Keratinocyte (primary cell): Measurements from ENCODE around the gene ACTN4. TPM values are rescaled to one million over a fixed set of nuclear protein-coding genes. Genes with fewer than 3 reads are reported as not detected.
A peak's percentile ranks its signal among the peaks of the same experiment; 100 is the strongest.

Experiments used
- DNase-seq: peaks from one replicate; pipeline ENCODE4 v3.0.0-alpha.2; 2011; ENCODE audit warnings: low read depth, missing footprints, low spot score
- FAIRE-seq: peaks from 2 replicates; lab custom pipeline; 2011; peaks lifted over from hg19 to GRCh38; lab: Jason Lieb, UNC
- H2AFZ ChIP-seq: 2 replicates; pipeline ENCODE4 v1.6.0; 2012; ENCODE audit warnings: low read length, control low read depth, inconsistent platforms; ENCODE audit not compliant: control insufficient read depth
- H3K27ac ChIP-seq: 2 replicates; pipeline ENCODE4 v1.5.1; 2011; ENCODE audit warnings: low read length; ENCODE audit not compliant: control insufficient read depth, insufficient read depth
- H3K27me3 ChIP-seq: 3 replicates; pipeline ENCODE4 v1.6.0; 2011; ENCODE audit warnings: low read length; ENCODE audit not compliant: control insufficient read depth, insufficient read depth; ENCODE audit errors: extremely low read depth
- H3K36me3 ChIP-seq, 2 experiments: 2 replicates in 1 of 2; 3 replicates in 1 of 2; pipeline ENCODE4 v1.5.1; 2011; ENCODE audit warnings: low read length in 2 of 2, mild to moderate bottlenecking in 1 of 2; ENCODE audit not compliant: control insufficient read depth in 2 of 2, insufficient read depth in 2 of 2; ENCODE audit errors: extremely low read depth in 1 of 2
- H3K4me1 ChIP-seq: 3 replicates; pipeline ENCODE4 v1.5.1; 2011; ENCODE audit warnings: low read length; ENCODE audit not compliant: control insufficient read depth, insufficient read depth; ENCODE audit errors: extremely low read depth
- H3K4me2 ChIP-seq: 3 replicates; pipeline ENCODE4 v1.6.0; 2011; ENCODE audit warnings: low read depth, low read length; ENCODE audit not compliant: control insufficient read depth, insufficient read depth; ENCODE audit errors: extremely low read depth
- H3K4me3 ChIP-seq, 3 experiments: fragments of 200-600 bp in 1 of 3; sonication (generic) in 1 of 3; 2 replicates in 2 of 3; 3 replicates in 1 of 3; pipeline ENCODE4 v1.5.1; 2011 to 2016; ENCODE audit warnings: low read length in 3 of 3, mild to moderate bottlenecking in 3 of 3, control low read depth in 2 of 3, inconsistent platforms in 1 of 3, low read depth in 1 of 3, mixed read lengths in 1 of 3, mixed run types in 1 of 3, moderate library complexity in 1 of 3; ENCODE audit not compliant: control insufficient read depth in 2 of 3, insufficient read depth in 2 of 3; ENCODE audit errors: extremely low read depth in 1 of 3
- H3K79me2 ChIP-seq: 2 replicates; pipeline ENCODE4 v1.6.0; 2012; ENCODE audit warnings: low read length; ENCODE audit not compliant: control insufficient read depth, insufficient read depth
- H3K9ac ChIP-seq: 3 replicates; pipeline ENCODE4 v1.6.0; 2011; ENCODE audit warnings: low read length; ENCODE audit not compliant: control insufficient read depth, insufficient read depth; ENCODE audit errors: extremely low read depth
- H3K9me1 ChIP-seq: 3 replicates; pipeline ENCODE4 v1.6.0; 2011; ENCODE audit warnings: low read length; ENCODE audit not compliant: control insufficient read depth, insufficient read depth; ENCODE audit errors: extremely low read depth
- H3K9me3 ChIP-seq: 2 replicates; pipeline ENCODE4 v1.5.1; 2012; ENCODE audit warnings: low read depth, low read length; ENCODE audit not compliant: control insufficient read depth
- H4K20me1 ChIP-seq: 3 replicates; pipeline ENCODE4 v1.6.0; 2011; ENCODE audit warnings: low read length; ENCODE audit not compliant: control insufficient read depth, insufficient read depth; ENCODE audit errors: extremely low read depth
- EZH2 ChIP-seq: IDR thresholded peaks from one replicate; pipeline ENCODE4 v1.6.1; 2012; ENCODE audit warnings: inconsistent platforms, mild to moderate bottlenecking, low read length, moderate library complexity
- dilution Hi-C: fragments of 300-500 bp; cut with MboI; formaldehyde crosslinking; loops from one replicate; pipeline ENCODE4 v1.7.0; 2020; ENCODE audit warnings: low sequenced_read_pairs; ENCODE audit not compliant: extremely low pct_ligation_motif_present
- polyA plus RNA-seq, 5 experiments: library from polyadenylated mRNA; depleted of rRNA in 3 of 5; stranded (reverse) in 3 of 5; stranded (forward) in 1 of 5; unstranded in 1 of 5; fragments of >200 nt; gene quantifications; 1 replicate in 1 of 5; 2 replicates in 3 of 5; 3 replicates in 1 of 5; pipeline versions ENCODE4 v1.2.1 to v1.2.3, GENCODE V29; 2011 to 2012; ENCODE audit warnings: missing spikeins in 2 of 5, low read depth in 1 of 5, low replicate concordance in 1 of 5
- TF ChIP-seq, protein P1 (sequence below), 3 experiments: IDR thresholded peaks in 1 of 3; conservative IDR thresholded peaks in 1 of 3; optimal IDR thresholded peaks in 1 of 3; 2 replicates in 2 of 3; 3 replicates in 1 of 3; pipeline versions ENCODE3 to v1.5.1; 2011; ENCODE audit warnings: low read length in 3 of 3, mild to moderate bottlenecking in 3 of 3, moderate library complexity in 2 of 3, control low read depth in 1 of 3, inconsistent platforms in 1 of 3; ENCODE audit not compliant: insufficient read depth in 2 of 3; ENCODE audit errors: extremely low read depth in 1 of 3

Gene ACTN4
- polyA plus RNA-seq, 1 donor (not counting 4 experiments of a cell fraction or from before 2014, with no cell fraction given), result 463 TPM

DNA sequence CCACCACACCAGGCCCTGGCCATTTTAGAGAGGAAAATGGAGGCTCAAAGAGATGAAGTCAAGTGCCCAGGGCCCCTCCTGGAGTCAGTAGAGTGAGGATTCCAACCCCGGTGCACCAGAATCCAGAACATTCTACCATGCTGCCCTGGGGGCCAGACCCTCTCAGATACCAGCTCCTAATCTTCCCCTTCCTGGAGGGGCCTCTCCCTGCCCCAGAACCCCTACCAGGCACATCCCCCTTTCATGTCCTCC, 85.7 kb downstream of the ACTN4 start:
- FAIRE-seq, result no peak
- no peak overlapping the region for H3K4me2 ChIP-seq
- dilution Hi-C loops, result no loop called here

DNA sequence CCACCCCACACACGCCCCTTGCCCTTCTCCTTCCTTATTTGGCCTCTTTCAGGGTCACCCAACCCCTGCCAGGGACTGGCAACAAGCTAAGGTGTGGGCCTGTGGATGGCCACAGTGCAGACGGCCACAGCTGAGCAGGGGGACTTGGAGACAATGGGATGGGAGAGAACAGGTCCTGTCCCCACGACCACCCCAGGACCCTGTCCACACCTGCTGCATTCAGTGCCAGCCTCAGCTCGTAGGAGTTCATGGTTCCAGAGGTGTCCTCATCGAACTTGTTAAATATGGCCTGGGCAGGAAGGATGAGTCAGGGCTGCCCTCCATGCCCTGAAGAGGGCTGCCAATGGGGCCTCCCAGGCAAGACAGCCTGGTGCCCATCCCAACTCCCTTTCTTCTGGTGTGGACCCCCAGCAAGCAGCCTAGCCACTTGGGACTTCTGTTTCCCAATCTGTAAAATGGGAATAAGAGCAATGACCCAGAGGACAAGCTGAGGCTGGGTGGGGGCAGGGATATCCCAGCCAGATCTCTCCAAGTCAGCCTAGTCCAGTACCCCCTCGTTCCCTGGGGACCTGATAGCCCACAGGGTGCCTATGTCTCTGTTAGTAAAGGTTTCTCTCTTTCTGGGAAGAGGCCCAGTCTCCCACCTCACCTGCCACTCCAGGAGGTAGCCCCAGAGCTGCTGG, 86.2 kb downstream of the ACTN4 start:
- DNase-seq, result no peak
- peaks cover 22% of the 10 kb centered on the region for H3K4me1 ChIP-seq

More for the DNA sequence above, 85.7 kb downstream of the ACTN4 start:
- H3K27ac ChIP-seq, result peak overlapping the region; percentile 48
- H3K4me3 ChIP-seq, result no peak overlapping the region
- H2AFZ ChIP-seq, result no peak overlapping the region
- H3K9ac ChIP-seq, result no peak overlapping the region
- H3K27me3 ChIP-seq, result no peaks in the 10 kb centered on the region
- H3K79me2 ChIP-seq, result no peaks in the 10 kb centered on the region
- peaks cover 3% of the 10 kb centered on the region for H3K9me1 ChIP-seq
- H3K9me3 ChIP-seq, result no peaks in the 10 kb centered on the region
- no peak for TF ChIP-seq EZH2
- no peaks in the 10 kb centered on the region for H4K20me1 ChIP-seq
- no peak for DNase-seq
- peaks cover 22% of the 10 kb centered on the region for H3K4me1 ChIP-seq
- H3K36me3 ChIP-seq, result peaks cover 7 to 27% of the 10 kb centered on the region in 2 experiments

More for the DNA sequence above, 86.2 kb downstream of the ACTN4 start:
- Histone ChIP-seq H4K20me1 (no peaks in the 10 kb centered on the region), H3K36me3 (peaks cover 7 to 25% of the 10 kb centered on the region in 2 experiments), H3K9me3 (no peaks in the 10 kb centered on the region), H3K79me2 (no peaks in the 10 kb centered on the region), H3K4me3 (no peak overlapping the region), H3K4me2 (peak overlapping the region; percentile 16), H3K27me3 (no peaks in the 10 kb centered on the region), H3K9me1 (peaks cover 3% of the 10 kb centered on the region), H3K9ac (peak overlapping the region; percentile 4), H2AFZ (no peak overlapping the region), H3K27ac (peak overlapping the region; percentile 48)
- FAIRE-seq, result peak; percentile 71
- dilution Hi-C loops, result no loop called here
- no peak for TF ChIP-seq EZH2
- TF ChIP-seq, protein P1, sequence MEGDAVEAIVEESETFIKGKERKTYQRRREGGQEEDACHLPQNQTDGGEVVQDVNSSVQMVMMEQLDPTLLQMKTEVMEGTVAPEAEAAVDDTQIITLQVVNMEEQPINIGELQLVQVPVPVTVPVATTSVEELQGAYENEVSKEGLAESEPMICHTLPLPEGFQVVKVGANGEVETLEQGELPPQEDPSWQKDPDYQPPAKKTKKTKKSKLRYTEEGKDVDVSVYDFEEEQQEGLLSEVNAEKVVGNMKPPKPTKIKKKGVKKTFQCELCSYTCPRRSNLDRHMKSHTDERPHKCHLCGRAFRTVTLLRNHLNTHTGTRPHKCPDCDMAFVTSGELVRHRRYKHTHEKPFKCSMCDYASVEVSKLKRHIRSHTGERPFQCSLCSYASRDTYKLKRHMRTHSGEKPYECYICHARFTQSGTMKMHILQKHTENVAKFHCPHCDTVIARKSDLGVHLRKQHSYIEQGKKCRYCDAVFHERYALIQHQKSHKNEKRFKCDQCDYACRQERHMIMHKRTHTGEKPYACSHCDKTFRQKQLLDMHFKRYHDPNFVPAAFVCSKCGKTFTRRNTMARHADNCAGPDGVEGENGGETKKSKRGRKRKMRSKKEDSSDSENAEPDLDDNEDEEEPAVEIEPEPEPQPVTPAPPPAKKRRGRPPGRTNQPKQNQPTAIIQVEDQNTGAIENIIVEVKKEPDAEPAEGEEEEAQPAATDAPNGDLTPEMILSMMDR (optimal IDR thresholded peaks at IDR 0.05 in 1 of 3, IDR thresholded peaks at IDR 0.05 in 1 of 3, conservative IDR thresholded peaks at IDR 0.05 in 1 of 3; ENCODE audit: extremely low read depth in 1 of 3, insufficient read depth in 2 of 3, low read length in 3 of 3), result no peak
